ENCODE data around the gene MPDZ.
A peak's percentile ranks its signal among the peaks of the same experiment; 100 is the strongest.

- no peak for TF ChIP-seq POLR2A (IDR thresholded peaks at IDR 0.05)
- TF ChIP-seq, protein P1, sequence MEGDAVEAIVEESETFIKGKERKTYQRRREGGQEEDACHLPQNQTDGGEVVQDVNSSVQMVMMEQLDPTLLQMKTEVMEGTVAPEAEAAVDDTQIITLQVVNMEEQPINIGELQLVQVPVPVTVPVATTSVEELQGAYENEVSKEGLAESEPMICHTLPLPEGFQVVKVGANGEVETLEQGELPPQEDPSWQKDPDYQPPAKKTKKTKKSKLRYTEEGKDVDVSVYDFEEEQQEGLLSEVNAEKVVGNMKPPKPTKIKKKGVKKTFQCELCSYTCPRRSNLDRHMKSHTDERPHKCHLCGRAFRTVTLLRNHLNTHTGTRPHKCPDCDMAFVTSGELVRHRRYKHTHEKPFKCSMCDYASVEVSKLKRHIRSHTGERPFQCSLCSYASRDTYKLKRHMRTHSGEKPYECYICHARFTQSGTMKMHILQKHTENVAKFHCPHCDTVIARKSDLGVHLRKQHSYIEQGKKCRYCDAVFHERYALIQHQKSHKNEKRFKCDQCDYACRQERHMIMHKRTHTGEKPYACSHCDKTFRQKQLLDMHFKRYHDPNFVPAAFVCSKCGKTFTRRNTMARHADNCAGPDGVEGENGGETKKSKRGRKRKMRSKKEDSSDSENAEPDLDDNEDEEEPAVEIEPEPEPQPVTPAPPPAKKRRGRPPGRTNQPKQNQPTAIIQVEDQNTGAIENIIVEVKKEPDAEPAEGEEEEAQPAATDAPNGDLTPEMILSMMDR (IDR thresholded peaks at IDR 0.05), result no peak
- peak in 1 of 2 donors; percentile 10 for TF ChIP-seq POLR2AphosphoS5 (IDR thresholded peaks at IDR 0.05; ENCODE audit: insufficient read depth in 1 of 2, low read depth in 1 of 2)
Measured at GRCh38 chr9:13083963-13084528, 195.4 kb downstream of the MPDZ start.
